Pulmonary artery endothelial cell (primary cell): ENCODE results near the gene EDC3. TPM values are rescaled to one million over a fixed set of nuclear protein-coding genes. Genes with fewer than 3 reads are reported as not detected.
A peak's percentile ranks its signal among the peaks of the same experiment; 100 is the strongest.
"Not testable (repeated sequence)": the region's sequence is repeated elsewhere in the genome, so short reads cannot be mapped to it uniquely, and the experiment has no call there.

Source experiments
- DNase-seq: peaks from one replicate; pipeline ENCODE4 v3.0.0-alpha.2; 2011; ENCODE audit warnings: low read depth, low spot score
- total RNA-seq: library from RNA; depleted of rRNA; stranded (reverse); fragments of >200 nt; gene quantifications from 2 replicates; pipeline ENCODE4 v1.2.3, GENCODE V29; 2014

EDC3 gene
- total RNA-seq, 1 donor from 2014 or later = 14.3 TPM

DNA sequence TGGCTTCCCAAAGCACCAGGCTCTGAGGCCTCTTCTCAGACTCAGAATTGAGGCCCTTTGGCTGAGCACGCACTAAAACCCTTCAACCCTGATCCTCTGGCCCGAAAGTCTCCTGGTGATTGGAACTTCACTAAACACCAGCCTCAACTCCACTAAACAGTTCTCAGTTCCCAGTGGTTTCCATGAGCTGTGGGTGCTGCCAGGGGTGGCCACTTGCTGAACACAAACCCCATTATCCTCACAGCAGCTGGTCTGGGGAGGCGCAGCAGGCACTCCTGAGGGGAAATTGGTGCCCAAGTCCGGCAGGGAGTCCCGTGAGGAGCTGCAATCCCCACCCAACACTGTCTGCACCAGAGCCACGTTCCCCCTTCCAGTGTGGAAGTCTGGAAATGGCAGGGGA is 84.0 kb downstream of the EDC3 start:
- no peak for DNase-seq

DNA sequence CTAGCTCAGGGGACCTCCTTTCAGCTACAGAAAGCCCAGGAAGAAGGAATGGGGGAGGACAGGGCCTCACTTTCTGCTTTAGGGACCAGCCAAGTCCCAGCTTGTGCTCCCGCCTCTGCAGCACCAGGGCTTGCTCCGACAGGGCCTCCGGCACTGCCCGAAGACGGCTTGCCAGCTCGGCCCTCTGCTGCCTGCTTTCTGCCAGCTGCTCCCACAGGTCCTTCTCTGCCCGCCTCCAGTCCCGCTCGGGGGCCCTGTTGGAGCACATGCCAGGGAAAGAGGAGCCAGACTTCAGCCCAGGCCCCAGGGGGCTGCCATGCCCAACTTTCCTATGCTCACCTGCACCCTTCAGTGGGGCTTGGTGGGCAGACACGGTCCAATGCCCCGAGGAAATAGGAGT is 84.5 kb downstream of the EDC3 start:
- DNase-seq = no peak

DNA sequence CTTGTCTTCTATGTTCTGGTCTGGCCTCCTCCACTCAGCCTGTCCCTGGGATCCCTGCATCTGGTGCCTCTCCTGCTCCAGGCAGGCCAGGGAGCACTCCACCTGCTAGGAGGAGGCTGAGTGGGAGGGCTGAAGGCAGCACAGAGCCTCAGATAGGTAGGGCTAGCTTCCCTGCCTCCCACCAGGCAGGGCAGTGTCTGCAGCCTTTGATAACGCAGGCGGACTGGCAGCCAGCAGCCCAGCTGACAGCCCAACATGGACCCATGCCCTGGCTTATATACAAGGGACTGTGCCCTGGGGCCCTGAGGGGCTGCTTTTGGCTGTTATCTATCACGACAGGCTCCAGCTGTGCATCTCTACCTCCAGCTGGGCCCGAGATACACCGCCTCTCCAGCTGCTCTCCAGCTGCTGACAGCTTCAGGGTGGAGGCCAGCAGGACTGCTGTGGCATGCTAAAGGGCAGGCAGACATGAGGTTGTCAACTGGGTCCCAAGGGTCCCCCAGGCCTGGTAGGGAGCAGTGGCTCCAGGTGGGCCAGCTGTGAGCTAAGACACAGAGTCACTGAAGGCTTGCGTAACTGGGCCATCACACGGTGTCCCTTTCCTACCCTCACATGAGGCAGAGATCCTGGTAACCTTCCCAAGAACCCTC is 85.4 kb downstream of the EDC3 start:
- DNase-seq = no peak

DNA sequence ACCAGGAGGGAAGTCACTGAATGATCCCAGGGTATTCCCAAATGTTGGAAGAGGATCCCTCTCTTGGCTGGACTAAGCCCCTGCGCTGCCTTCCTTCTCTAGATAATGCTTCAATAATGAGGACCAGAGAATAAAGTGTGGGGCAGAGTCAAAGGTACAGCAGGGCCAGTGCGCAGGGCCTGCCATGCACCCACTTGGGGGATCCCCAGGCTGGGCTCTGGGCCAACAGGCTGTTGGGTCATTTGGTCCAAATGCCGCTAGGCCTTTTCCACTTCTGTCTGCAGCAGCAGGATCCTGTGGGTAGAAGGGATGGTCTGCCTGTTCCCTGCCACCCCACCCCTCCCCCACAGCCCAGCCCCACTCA is 85.9 kb downstream of the EDC3 start:
- no peak for DNase-seq

DNA sequence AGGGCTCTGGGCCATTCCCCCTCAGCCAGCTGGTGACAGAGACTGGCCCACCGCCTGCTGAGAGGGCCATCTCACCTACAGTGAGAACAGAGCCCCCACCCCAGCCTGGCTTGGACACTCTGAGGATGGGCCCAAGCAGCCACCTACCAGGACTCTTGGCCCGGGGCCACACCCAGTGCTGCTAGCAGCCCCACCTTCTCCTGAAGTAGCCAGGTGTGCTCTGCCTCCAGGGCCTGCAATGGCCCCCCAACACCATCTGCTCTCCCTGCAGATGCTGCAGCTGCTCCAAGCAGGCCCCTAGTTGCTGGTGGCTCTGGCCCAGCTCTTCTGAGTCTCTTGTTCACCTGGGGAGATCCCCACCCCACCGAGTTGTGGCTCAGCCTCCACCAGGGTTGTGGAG is 87.0 kb downstream of the EDC3 start:
- no peak for DNase-seq

DNA sequence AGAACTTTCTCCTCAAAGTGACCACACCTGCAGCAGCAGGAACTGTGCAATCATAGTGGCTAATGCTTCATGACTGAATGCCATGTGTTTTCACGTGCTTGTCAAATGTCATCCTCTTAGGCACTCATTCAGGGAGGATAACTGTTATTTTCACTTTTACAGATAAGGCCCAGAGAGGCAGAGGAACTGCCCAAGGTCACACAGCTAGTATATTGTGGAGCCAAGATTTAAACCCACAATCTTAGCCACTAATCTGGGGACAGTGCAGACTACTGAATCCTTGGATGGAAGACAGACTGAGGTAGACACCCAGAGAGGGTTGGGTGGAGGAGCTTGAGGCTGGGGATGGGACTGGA is 90.1 kb downstream of the EDC3 start:
- no peak for DNase-seq

DNA sequence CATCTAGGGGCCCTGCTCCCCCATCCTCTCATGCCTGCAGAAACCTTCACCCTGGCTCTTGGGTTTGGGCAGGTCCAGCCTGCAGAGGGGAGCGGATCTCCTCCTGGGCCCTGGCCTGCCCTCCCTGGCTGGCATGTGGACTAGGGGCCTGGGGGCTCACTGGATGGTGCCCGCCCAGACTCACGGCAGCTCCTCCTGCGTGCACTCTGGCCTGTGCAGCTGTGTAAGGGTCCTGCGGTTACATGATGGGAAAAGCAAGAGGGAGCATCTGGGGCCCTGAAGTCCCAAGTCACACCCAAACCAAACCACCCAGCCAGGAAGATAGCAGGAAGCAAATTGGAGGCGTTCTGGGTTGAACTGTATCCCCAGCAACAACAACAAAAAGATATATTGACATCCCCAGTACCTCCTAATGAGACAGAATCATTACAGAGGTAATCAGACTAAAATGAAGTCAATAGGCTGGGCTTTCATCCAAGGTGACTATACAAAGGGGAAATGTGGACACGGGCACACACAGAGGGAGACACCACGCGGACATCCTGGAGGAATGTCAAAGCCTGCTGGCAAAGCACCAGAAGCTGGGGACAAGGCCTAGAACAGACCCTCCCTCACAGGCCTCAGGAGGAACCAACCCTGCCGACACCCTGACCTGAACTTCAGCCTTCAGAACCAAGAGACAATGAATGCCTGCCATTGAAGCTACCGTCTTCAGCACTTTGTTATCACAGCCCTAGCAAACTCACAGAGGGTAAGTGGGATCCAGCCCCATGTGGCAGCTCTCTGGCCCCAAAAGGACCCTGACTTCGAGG is 90.6 kb downstream of the EDC3 start:
- DNase-seq = no peak

DNA sequence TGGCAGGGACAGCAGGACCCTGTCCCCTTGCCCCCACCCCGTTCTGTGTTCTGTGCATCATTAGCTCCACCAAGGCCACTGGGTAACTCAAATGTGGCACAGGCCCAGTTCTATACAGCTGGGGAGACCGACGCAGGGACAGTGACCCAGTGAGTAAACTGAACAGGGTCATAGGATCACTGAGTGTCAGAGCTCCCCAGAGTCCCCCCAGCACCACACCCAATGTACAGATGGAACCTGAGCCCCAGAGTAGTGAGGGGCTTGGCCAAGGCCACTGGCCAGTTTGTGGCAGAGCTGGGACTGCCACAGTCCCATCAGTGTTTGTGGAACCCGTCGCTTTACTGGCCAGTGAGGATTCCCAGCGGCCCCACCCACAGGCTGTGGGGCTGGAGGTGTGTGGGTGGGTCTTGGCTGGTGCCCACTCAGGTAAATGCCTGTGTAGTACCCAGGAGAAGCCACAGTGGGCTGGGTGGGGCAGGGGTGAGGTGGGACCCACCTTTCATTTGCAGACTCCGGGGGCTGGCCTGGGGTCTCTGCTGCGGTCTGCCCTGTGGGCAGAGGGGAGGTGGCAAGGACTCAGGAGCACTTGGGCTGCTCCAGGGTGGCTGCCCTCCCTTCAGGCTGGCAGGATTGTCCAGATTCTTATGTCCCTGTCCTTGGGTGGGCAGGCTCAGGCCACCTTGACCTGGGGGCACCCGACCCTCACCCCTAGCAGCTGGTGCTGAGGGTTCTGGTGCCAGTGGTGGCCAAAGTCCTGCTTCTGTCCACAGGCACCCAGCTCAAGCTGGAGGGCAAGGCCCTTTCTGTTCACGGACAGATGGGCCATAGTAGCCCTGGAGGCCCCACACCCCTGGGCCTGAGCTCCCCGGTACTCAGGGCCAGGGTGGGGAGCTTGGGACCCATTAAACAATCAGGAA is 91.8 kb downstream of the EDC3 start:
- DNase-seq = no peak

DNA sequence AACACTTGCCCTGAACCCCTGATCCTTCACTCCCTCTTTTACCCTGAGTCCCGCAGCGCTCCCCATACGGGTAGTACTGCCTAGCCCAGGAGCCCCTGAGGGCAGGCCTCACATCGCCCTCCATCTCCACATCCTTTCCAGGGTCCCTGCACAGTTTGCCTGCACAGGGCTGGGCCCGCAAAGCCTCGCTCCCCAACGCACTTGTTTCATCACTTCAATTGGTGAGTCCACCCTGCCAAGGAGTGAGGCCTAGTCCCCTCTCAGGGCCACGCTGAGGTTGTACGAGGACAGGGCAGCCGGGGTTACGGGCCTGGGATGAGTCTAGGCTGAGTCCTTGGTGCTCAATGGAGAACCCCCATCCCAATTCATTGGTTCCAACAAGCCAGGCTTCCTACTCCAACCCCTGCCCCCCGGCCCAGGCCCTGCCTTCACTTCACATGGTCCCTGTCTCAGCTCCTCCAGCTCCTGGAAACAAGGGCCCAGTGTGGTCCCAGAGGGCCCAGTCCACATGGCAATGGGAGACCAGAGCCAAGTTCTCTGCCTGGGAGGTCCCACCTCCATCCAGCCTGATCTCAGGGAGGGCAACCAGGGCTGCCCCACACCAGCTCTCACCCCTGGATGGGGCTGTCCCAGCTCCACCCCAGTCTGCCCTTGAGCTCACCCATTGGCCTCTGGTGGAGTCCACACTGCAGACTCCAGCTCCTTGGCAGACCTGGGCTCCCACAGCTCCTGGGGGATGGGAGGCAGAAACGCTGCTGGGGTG is 92.6 kb downstream of the EDC3 start:
- DNase-seq = no peak

DNA sequence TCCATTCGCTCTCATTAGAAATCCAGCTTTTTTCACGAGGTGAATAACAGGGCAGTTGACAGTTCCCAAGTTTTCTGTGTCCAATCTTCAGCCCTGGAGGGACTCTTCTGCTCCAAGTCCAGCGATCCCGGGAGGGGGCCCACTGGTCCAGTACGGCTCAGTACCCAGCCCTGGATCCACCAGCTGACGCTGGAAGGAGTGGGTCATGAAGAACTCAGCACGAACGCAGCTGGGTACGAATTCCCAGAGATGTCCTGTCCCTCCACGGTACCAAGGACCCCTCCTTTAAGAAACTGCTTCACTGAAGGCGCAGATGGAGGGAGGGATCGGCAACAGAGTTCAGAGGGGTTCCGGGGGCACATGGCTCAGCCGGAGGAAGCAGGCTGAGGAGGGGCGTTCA is 96.7 kb downstream of the EDC3 start:
- no peak for DNase-seq

DNA sequence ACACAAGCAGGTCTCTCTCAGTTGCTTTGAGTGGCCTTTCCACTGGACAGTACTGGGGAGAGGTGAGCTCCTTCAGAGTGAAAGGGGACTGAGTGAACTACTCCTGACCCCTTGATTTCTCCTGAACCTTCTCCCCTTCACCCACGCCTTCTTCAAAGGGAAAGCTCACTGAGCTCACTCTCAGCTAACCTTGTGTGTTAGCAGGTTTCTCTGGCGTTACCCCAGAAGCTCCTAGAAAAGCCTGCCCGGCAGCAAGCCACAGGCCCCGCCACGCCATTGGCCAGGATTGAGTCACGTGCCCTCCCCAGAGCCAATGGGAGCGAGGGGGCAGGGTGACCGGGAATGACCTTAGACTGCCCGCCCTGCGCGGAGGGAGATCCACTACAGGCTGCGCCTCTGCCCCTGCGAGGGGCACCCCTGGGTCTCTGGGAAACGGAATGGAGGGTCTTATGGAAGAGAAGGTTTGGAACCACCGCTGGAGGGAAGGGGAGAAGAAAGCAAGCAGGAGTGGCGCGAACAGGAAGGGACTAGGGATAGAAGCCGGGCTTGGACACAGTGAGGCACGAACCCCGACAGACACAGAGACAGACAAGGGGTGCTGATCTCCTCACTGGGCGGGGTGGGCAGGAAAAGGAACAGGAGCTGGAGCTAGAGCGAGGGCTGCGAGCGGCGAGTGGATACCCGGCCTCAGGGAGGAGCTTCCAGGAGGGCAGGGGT is 97.5 kb downstream of the EDC3 start:
- DNase-seq = peak; percentile 50

DNA sequence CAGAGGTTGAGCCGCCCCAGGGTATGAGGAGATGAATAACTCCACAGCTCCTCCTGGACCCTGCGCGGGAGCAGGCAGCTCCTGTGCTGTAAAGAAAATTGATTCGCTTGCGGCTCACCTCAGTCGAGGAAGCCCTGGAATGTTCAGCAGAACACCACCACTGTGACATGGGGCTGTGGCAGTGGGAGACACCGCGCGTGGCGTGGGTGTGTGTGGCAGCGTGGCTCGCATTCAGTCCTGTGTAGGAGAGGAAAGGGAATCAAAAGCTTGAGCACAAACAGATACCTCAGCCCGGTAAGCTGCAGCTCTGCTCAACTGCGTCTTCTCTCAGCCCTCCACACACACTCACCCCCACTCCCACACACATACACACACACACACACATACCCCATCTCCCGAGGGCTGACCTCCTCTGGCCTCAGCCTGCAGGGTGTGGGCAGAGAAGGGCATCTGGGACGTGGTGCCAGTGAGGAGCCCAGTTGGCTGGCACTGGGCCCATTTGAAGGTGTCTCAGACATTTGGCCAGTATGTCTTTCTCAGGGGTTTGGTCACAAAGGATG is 98.6 kb downstream of the EDC3 start:
- DNase-seq = not testable (repeated sequence)

DNA sequence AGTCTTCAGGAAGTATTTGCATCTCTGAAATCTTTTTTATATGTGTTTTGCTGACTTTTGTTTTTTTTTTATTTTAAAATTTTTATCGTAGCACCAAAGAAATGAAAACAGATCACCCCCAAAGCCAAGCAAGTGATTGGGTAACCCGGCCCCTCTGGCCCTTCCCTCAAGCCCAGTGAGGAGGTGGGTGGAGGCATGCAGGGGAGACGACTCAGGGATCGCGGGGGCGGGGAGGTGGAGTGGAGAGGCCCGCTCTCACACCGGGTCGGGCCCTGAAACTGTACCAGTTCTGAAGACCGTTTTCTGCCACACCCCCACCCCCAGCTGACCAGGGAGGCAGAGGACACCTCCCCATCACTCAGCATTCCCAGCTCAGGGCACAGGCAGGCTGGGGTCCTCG is 99.1 kb downstream of the EDC3 start:
- not testable (repeated sequence) for DNase-seq

DNA sequence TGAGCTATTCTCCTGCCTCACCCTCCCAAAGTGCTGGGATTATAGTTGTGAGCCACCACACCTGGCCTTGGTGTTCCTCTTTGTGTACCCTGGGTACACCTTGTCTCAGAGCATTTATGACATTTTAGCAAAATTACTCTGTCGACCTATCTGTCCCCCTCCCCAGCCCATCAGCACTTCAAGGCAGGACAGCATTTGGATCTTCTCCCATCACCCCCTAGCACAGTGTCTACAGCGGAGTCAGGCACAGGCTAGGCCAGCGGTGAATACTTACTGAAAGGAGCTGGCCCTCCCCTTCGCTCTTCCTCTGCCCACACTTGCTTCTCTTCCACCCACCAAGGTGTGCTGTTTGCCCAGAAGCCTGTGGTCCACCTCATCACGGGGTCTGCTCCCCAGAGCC is 100.6 kb downstream of the EDC3 start:
- DNase-seq = no peak

DNA sequence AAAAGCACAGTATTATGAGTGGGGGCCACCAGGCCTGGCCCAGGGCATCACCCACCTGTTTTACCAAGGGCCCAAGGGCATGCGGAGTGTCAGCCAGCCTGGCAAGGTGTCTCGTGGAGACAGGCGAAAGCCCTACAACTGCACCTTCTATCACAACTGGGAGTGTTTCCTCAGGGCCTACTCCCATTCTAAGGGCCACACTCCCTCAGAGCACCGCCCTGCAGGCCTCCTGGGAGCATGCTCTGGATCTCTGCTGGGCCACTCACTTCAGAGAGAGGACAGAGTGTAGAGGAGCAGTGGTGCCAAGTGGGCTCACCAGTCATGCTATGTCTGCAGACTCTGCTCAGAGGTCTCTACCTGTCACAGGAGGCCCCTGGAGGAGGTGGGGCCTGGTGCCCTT is 101.4 kb downstream of the EDC3 start:
- no peak for DNase-seq

DNA sequence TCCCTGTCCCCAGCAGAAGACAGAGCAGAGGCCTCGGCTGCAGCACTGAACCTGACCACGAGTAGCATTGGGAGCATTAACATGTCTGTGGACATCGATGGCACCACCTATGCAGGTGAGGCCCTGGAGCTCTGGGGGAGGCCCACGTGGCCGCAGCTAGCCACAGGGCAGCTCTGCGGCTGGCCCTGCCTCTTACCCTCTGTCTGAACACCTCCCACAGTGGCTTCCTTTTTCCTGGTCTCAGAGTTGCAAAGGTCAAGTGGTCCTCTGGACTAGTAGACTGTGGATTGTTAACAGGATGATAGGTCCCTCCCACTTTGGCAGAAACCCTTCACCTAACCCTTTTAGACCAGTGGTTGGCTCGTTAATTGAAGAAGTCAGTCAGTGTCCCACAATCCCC is 102.7 kb downstream of the EDC3 start:
- no peak for DNase-seq

DNA sequence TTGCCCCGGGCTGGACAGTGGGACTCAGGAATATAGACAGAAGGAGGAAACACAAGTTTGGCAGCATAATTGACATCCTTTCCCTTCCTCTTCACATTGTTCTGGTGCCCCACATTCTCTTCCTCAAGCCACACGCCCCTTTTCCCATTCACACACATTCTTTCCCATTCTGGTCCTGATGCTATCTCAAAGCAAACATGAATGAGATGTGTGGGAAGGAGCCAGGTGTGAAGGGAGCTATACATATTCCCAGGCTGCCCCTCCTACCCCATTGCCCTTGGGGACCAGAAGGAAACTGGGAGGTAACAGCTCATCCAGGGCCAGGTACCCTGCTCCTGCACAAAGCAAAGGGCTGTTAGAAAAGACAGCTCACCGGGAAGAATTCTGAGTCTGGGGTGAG is 103.6 kb downstream of the EDC3 start:
- no peak for DNase-seq

DNA sequence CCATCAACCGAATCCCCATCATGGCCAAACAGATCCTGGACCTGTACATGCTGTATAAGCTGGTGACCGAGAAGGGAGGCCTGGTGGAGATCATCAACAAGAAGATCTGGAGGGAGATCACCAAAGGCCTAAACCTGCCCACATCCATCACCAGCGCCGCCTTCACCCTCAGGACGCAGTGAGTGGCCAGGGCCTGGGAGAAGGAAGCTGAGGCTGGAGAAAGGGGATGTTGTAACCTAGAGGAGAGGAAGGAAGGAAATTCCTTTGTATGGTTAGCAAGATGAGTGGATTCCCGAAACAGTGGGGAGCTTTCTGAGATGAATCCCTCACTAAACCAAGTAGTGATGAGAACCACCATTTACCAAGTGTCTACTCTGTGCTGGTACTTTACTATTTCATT is 106.0 kb downstream of the EDC3 start:
- DNase-seq = no peak

DNA sequence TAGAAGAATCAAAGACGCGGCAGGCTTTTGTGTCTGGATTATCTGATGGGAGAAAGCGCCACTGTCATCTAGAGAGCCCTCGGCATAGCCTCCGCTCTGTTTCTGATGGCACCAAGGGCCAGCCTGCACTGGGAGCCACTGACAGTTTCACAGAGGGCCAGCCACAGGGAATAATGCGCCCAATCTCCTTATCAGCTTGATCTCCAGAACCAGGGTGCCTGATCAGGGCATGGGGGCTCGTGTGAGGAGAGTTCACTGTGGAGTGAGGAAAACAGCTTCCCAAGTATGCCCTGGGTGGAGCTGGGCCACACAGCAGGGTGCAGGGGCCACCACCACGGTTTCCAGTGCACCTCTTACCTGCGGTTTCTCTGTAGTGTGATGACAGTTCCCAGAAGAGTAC is 110.0 kb downstream of the EDC3 start:
- DNase-seq = no peak

DNA sequence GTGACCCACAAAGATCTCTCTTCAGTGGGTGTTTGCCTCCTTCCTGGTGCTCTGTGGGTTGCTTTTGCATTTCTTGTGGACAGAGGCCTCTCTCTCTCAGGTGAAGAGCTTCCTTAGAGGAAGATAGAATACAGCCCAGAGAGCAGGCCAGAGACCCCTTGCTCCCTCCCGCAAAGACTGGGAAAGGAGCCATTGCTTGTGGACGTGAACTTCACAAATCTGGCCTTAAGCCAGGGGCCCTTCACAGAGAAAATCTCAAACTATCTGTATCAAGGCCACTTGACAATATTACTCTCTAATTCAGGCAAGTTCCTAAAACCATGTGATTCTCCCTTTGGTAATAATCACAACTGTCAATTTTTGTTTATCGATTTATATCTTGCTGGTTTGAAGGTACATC is 110.6 kb downstream of the EDC3 start:
- DNase-seq = no peak

DNA sequence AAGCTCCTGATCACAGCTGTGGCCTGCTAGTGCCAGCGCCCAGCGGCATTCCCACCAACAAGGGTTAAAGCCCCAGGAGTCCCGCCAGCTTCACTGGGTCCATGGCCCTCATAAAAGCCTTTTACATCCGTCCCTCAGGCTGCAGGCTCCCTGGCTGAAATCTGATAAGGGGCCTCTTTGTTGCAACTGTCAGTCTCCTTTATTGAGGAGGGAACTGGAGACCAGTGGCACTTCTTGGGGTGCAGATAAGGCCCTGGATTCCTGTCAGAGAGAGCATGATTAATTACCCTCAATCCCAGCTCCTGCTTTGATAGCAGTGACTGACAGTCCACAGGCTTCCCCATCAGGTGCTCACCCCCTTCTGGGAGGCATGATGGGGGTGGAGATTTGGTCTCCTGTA is 111.0 kb downstream of the EDC3 start:
- DNase-seq = no peak
